WTC11 (cell line): Measurements from ENCODE around the gene CABLES1. TPM values are rescaled to one million over a fixed set of nuclear protein-coding genes. Genes with fewer than 3 reads are reported as not detected.

Experiments
- ATAC-seq: fragments of 200-7000 bp; cut with Tn5 transposase; 2 replicates; pipeline ENCODE4 v1.10.0; 2021; ENCODE audit warnings: mild to moderate bottlenecking, moderate library complexity
- CTCF ChIA-PET: fragments of 300-600 bp; sonication (Branson Sonifier 250); formaldehyde crosslinking; loops from one replicate; lab custom pipeline; 2021; ENCODE audit warnings: antibody characterized with exemption; lab: Charles Lee
- POLR2A ChIA-PET: fragments of 350-600 bp; sonication (Branson Sonifier 250); formaldehyde crosslinking; loops from one replicate; lab custom pipeline; 2021; ENCODE audit warnings: antibody characterized with exemption; lab: Charles Lee
- DNase-seq: peaks from one replicate; pipeline ENCODE4 v3.0.0; 2021; ENCODE audit warnings: low spot score
- H3K27ac Mint-ChIP-seq: 2 replicates; pipeline ENCODE4 v1.8.0; 2021; ENCODE audit warnings: mixed read lengths
- H3K27me3 Mint-ChIP-seq: 2 replicates; pipeline ENCODE4 v1.8.0; 2021; ENCODE audit warnings: low read depth, mild to moderate bottlenecking, moderate library complexity, mixed read lengths
- H3K36me3 Mint-ChIP-seq: 2 replicates; pipeline ENCODE4 v1.8.0; 2021; ENCODE audit warnings: mixed read lengths
- H3K4me1 Mint-ChIP-seq: 2 replicates; pipeline ENCODE4 v1.8.0; 2022; ENCODE audit warnings: mixed read lengths
- H3K4me3 Mint-ChIP-seq: 2 replicates; pipeline ENCODE4 v1.8.0; 2021; ENCODE audit warnings: mild to moderate bottlenecking, moderate library complexity, mixed read lengths
- H3K9me3 Mint-ChIP-seq: 2 replicates; pipeline ENCODE4 v1.8.0; 2021; ENCODE audit warnings: mixed read lengths
- AFF4 ChIP-seq: sonication (generic); formaldehyde crosslinking; IDR thresholded peaks from 2 replicates; pipeline ENCODE4 v1.8.1; 2023; ENCODE audit warnings: mild to moderate bottlenecking, missing genetic modification reagents, borderline replicate concordance
- ATF3 ChIP-seq: sonication (generic); formaldehyde crosslinking; conservative IDR thresholded peaks from 2 replicates; pipeline ENCODE4 v1.8.1; 2022; ENCODE audit warnings: mild to moderate bottlenecking, missing genetic modification reagents
- FOXK1 ChIP-seq: sonication (generic); formaldehyde crosslinking; IDR thresholded peaks from 2 replicates; pipeline ENCODE4 v1.8.0; 2022; ENCODE audit warnings: mild to moderate bottlenecking, moderate library complexity, missing genetic modification reagents
- FOXP4 ChIP-seq: sonication (generic); formaldehyde crosslinking; IDR thresholded peaks from 2 replicates; pipeline ENCODE4 v1.8.0; 2022; ENCODE audit warnings: mild to moderate bottlenecking, missing genetic modification reagents
- HMGA2 ChIP-seq: fragments of 250-450 bp; sonication (Bioruptor Pico); IDR thresholded peaks from 2 replicates; pipeline ENCODE4 v1.4.0; 2021; ENCODE audit warnings: mild to moderate bottlenecking, moderate library complexity
- JAZF1 ChIP-seq: fragments of 250-450 bp; sonication (Bioruptor Pico); IDR thresholded peaks from 2 replicates; pipeline ENCODE4 v1.9.0; 2021; ENCODE audit warnings: moderate library complexity, mild to moderate bottlenecking, inconsistent platforms
- KAT7 ChIP-seq: sonication (generic); formaldehyde crosslinking; IDR thresholded peaks from 2 replicates; pipeline ENCODE4 v1.8.1; 2023; ENCODE audit warnings: missing genetic modification reagents, mild to moderate bottlenecking, borderline replicate concordance
- NR1H2 ChIP-seq: sonication (generic); formaldehyde crosslinking; IDR thresholded peaks from 2 replicates; pipeline ENCODE4 v1.9.0; 2021; ENCODE audit warnings: mild to moderate bottlenecking, moderate library complexity, missing genetic modification reagents
- NR2C2 ChIP-seq: sonication (generic); formaldehyde crosslinking; IDR thresholded peaks from 2 replicates; pipeline ENCODE4 v1.8.0; 2022; ENCODE audit warnings: mild to moderate bottlenecking, missing genetic modification reagents
- SMAD3 ChIP-seq: sonication (generic); formaldehyde crosslinking; IDR thresholded peaks from 2 replicates; pipeline ENCODE4 v1.8.0; 2022; ENCODE audit warnings: missing genetic modification reagents, mild to moderate bottlenecking, borderline replicate concordance
- ZMAT4 ChIP-seq: fragments of 250-450 bp; sonication (Bioruptor Pico); IDR thresholded peaks from 2 replicates; pipeline ENCODE4 v1.9.0; 2021; ENCODE audit warnings: mild to moderate bottlenecking
- ZNF138 ChIP-seq: sonication (generic); formaldehyde crosslinking; conservative IDR thresholded peaks from 2 replicates; pipeline ENCODE4 v1.8.1; 2022; ENCODE audit warnings: mild to moderate bottlenecking, moderate library complexity, missing genetic modification reagents
- ZNF219 ChIP-seq: sonication (generic); formaldehyde crosslinking; IDR thresholded peaks from 2 replicates; pipeline ENCODE4 v1.8.0; 2023; ENCODE audit warnings: missing genetic modification reagents, mild to moderate bottlenecking, borderline replicate concordance
- ZNF317 ChIP-seq: sonication (generic); formaldehyde crosslinking; IDR thresholded peaks from 2 replicates; pipeline ENCODE4 v1.8.1; 2023; ENCODE audit warnings: low read depth, mild to moderate bottlenecking, moderate library complexity, missing genetic modification reagents, borderline replicate concordance
- ZNF512 ChIP-seq: sonication (generic); formaldehyde crosslinking; IDR thresholded peaks from 2 replicates; pipeline ENCODE4 v1.8.1; 2022; ENCODE audit warnings: missing genetic modification reagents, borderline replicate concordance
- total RNA-seq: library from RNA; stranded (reverse); gene quantifications from 3 replicates; pipeline ENCODE4 v1.2.3, GENCODE V29; 2021

The CABLES1 gene
- total RNA-seq, 1 experiment from 2014 or later, result 17.0 TPM

- TF ChIP-seq ZNF512 (CRISPR knock-in tag) (no peak), ZMAT4 (CRISPR knock-in tag) (no peak), ATF3 (CRISPR knock-in tag) (no peak), FOXK1 (CRISPR knock-in tag) (no peak), NR1H2 (no peak), JAZF1 (CRISPR knock-in tag) (no peak), ZNF219 (CRISPR knock-in tag) (no peak)
- TF ChIP-seq, all 79 proteins: peak for 0
Measured at GRCh38 chr18:23194155-23194996, 59.1 kb downstream of the CABLES1 start (continued).

GRCh38 chr18:23194997-23195957, 60.0 kb downstream of the CABLES1 start:
- H3K27ac Mint-ChIP-seq, result peak overlapping the region; percentile 94
- no peak for TF ChIP-seq SMAD3 (CRISPR knock-in tag)
- TF ChIP-seq NR2C2 (CRISPR knock-in tag), result no peak
- no peak for TF ChIP-seq AFF4
- TF ChIP-seq KAT7 (CRISPR knock-in tag), result no peak
- no peak for TF ChIP-seq HMGA2
- TF ChIP-seq ZNF317, result no peak
- no peak for TF ChIP-seq FOXP4 (CRISPR knock-in tag)
- TF ChIP-seq ZNF138, result no peak
- TF ChIP-seq, all 79 proteins: peak for 0
- ChIA-PET POLR2A (interaction anchor here (1.0 to 1.5 kb wide), 3 partner anchors 26 to 61 kb away, joined by 3 to 4 read pairs (median 3); no protein-coding TSS in a partner anchor), CTCF (interaction anchor here (0.9 to 5.2 kb wide), 10 partner anchors 12 to 424 kb away, joined by 3 to 66 read pairs (median 6); no protein-coding TSS in a partner anchor)
- ATAC-seq (no peak), DNase-seq (no peak)
- Mint-ChIP-seq H3K27me3 (no peaks in the 10 kb centered on the region), H3K4me1 (peaks cover 43% of the 10 kb centered on the region), H3K9me3 (no peaks in the 10 kb centered on the region), H3K36me3 (peaks cover 42% of the 10 kb centered on the region), H3K4me3 (no peak overlapping the region)
